GM21786 (cell line): ENCODE measurements around the gene NKX2-2.

Source experiments
- ATAC-seq: cut with Tn5 transposase; IDR thresholded peaks from one replicate; pipeline ENCODE4 v1.9.1; 2021; ENCODE audit not compliant: unreplicated experiment

The NKX2-2 gene

GRCh38 chr20:21522481-21523280 is 8.8 kb upstream of the NKX2-2 start:
- no peak for ATAC-seq

DNA sequence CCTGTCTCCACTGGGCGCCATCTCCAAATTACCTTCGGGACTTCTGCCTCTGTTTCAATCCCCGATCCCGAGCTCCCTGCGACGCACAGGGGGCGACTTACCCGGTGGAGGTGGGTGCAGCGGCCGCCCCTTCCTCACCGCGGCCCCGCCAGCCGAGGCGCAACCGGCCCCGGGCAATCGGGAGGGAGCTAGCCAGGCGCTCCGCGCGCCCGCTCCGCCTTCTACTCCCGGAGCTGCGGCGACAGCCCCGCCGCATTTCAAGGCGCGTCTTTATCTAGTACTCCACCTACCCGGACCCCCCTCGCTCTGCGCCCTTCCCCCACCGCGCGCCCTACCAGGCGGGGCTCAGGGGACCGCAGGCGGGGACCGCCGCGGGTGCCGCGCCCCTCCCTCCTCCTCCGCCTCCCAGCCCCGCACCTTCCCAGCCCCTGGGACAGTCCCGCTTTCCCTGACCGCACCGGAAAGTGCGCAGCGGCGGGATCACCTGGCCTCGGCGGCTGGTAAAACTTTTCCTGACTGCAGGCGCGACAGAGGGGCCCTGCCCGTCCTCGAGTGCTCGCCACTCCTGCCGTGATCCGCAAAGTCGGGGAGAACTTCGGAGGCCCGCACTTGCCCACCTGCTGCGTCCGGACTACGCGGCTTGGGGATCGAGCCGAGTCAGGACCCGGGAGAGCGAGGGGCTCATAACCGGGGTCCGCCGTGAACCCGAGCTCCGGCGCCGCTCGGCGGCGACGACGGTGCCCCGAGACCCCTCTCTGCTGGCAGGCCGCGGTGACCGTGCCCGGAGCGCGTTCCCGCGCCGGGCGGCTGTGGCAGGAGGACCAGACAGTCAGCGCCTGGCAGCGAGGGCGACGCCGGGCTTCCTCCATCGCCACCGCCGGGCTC is 8.0 kb upstream of the NKX2-2 start:
- no peak for ATAC-seq

DNA sequence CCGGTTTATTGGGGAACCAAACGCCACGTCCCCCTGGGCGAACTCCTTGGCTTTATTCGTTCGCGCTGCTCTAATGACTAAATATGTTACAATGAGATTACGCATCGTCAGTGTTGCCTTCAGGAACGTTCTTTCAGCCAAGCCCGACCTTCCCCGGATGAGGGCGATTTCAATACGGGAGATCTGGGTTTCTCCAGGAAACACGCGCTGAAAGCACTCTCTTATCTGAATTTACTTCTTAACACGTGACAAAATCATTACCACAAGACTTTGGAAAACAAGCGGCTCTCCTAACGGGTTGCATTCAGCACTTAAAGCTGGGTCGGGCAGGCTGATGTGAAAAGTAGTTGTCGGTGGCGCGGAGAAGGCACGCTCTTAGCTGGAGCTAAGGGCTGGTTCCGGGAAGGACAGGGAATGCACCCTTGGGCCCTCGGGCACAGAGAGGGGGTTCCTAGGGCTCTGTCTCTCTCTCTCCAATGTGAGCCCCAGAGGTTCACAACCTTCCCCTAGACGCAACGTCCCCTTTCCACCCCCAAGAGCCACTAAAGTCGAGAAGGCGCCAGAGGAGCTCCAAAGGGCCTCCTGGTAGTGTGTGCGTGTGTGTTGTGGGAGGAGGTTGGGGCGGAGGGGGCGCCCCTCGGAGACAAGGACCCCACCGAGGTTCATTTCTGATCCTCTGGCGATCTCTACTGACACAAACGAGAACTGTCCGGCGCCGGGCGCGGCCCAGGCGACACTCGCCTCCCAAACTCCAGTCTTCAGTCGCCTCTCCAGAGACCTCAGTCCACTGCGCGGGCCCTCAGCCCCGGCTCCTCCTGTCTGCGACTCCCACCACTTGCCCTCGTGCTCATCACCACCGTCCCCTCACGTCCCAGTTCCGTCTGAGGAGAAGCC is 7.1 kb upstream of the NKX2-2 start:
- ATAC-seq = no peak

GRCh38 chr20:21519136-21519584 is 5.3 kb upstream of the NKX2-2 start:
- no peak for ATAC-seq

GRCh38 chr20:21518292-21518991 is 4.6 kb upstream of the NKX2-2 start:
- no peak for ATAC-seq

DNA sequence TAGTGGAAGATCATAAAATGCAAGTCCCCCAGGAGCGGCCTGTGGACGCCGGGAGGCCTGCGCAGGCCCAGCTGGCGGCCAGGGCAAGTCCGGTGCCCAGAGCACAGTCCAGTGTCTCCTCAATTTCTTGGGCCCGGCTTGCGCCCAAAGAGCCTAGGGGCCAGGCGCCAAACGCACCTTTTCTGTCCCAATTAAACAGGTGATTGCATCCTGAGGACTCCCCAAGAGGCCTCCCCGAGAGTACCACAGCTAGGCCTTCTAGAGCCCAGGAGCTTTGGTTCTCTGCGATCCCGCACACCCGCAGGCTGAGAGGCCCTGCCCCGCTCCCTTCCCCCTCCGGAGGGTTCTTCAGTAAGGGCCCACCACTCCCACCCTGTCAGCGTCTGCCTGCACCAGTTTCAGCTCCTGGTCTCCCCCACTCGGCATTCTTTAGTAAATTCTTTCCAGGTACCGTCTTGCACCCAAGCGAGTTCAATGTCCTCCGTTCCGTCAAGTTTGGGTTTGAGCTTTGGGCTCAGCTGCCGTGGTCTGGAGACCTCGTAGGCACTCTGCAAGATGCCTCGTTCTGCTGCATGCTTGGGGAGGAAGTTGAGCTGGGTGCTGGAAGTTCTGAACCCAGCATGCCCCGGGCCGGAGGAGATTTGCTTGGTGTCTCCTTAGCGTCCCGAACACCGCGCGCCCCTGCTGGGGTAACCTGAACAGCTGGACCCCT is 3.9 kb upstream of the NKX2-2 start:
- ATAC-seq = no peak

- no peak for ATAC-seq
Observed at GRCh38 chr20:21516861-21517565, 3.1 kb upstream of the NKX2-2 start.

- ATAC-seq = no peak
Observed at GRCh38 chr20:21516180-21516567, 2.3 kb upstream of the NKX2-2 start.

DNA sequence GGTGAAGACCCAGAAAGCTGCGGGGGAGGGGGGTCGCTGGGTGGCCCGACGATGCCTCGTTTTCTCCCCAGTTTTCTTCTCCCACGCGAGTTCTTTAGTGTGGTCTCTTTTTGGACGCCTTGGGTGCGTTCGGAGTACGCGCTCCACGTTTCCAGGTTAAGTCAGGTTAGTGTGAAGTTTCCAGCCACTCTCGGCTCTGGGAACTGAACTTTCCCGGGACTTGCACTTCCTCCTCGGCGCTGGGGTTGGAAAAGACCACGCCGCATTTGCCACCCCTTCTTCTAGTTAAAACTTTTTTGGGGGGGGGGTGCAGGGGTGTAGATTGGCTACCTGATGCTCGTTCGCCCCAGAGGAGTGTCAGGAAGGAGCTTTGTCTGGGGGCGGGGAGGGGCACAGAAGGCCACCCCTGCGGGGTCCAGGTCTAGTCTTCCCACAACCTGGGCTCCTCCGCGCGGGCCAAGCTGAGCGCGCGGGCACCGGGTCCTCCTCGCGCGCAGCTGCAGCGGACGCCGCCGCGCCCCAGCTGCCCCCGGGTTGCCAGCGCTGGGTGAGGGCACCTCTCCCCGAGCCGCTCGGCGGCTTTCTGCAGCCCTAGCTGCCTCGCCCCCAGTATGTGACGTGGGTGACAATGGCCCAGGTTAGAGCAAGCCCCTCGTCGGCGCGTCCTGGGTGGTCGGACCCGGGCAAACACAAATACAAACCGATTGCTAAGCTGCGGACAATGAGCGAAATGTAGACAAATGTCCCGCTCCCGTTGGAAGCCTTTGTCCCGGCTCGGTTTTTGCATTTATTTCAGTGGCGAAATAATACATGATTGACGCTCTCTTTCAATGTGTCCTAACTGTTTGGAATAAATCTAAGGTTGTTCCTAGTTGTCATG is 1.7 kb upstream of the NKX2-2 start:
- no peak for ATAC-seq

DNA sequence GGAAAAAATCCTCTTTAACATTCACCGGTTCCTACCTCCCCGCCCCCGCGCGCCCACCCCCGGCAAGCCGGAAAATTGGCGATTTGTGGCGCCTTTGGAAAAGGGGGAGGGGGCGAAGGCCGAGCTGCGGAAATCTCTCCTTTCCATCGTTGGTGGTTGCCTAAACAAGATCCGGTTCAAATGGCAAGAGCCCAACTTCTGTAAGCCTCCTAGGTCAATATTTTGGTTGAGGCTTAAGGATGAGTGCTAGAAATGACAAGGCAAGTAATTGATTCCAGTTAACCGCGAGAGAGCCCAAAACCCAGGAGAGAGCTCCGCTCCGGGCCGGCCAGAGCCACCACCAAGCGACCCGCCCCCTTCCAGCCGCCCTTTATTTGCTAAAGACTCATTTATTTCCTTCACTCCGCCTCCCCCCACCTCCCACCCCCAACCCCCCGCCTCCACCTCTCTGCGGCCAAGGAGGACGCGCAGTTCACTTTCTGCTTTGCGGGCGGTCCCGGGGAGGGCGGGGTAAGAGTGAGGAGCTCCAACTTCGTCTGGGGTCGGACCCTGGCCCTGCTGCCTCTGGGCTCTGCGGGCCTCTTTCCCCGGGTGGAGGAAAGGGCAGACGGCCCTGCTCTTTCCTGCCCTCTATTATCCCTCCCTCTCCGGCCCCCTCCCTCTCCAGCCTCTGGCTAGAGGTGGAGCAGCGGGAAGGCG is 838 bp upstream of the NKX2-2 start:
- no peak for ATAC-seq

GRCh38 chr20:21513181-21513663 is 642 bp downstream of the NKX2-2 start:
- no peak for ATAC-seq

DNA sequence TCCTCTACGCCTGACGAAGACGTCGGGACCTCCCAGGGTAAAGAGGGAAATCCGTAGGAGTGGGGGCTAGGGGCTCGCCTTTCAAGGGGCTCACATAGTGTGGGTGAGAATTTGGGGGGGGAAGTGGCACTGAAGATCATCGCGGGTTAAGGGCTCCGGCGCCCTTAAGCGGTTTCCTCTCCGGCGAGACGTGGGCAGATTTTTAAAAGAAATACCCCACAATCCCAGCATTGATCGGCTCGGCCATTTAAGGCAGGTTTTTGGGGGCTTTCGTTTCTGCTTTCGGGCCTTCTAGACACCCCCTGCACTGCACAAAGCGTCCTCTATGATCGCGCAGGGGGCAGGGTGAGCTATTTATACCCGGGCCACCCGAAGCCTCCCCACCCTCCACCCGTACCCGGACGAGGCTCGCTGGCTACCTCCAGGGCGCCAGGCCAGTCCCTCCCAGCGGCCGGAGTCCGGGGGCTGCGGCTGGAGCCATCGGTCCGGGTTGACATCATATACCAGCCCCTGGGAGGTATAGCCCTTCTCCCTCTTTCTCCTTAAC is 1.2 kb downstream of the NKX2-2 start:
- ATAC-seq = no peak

- ATAC-seq = no peak
Observed at GRCh38 chr20:21511850-21512633, 1.8 kb downstream of the NKX2-2 start.

DNA sequence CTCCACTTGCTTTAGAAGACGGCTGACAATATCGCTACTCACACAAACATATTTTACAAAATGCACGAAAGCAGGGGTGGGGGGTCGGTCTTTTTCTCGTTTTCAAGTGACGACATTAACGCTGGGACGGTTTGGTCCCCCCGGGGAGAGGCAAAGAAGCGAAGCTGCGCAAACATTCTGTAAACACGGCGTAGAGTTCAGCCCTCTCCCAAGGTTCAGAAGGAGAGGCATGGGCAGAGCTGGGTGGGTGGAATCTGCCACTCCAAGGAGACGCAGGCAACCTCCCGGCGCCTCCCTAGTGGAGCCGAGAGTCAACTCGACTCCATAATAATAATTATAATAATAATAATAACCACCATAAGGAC is 2.4 kb downstream of the NKX2-2 start:
- ATAC-seq = no peak

- no peak for ATAC-seq
Observed at GRCh38 chr20:21510414-21511384, 3.2 kb downstream of the NKX2-2 start.
